Trophoblast cell (in vitro differentiated cells and primary cell): Measurements from ENCODE around the gene ETV2.
A peak's percentile ranks its signal among the peaks of the same experiment; 100 is the strongest.
"Not testable (repeated sequence)": the region's sequence is repeated elsewhere in the genome, so short reads cannot be mapped to it uniquely, and the experiment has no call there.

Experiments used
- DNase-seq, 2 donors: peaks; one replicate each; pipeline ENCODE4 v3.0.0-alpha.2; 2016
- H2AFZ ChIP-seq: 2 replicates; pipeline ENCODE4 v1.6.1; 2013; ENCODE audit warnings: low read length, moderate library complexity, mild to moderate bottlenecking; ENCODE audit not compliant: insufficient read depth, poor library complexity
- H2AK5ac ChIP-seq: 2 replicates; pipeline ENCODE4 v1.6.1; 2013; ENCODE audit warnings: mild to moderate bottlenecking, low read length
- H2BK120ac ChIP-seq: 2 replicates; pipeline ENCODE4 v1.6.1; 2013; ENCODE audit warnings: low read length, mild to moderate bottlenecking, moderate library complexity; ENCODE audit not compliant: insufficient read depth, poor library complexity
- H2BK12ac ChIP-seq: 2 replicates; pipeline ENCODE4 v1.6.1; 2013; ENCODE audit warnings: mild to moderate bottlenecking, low read length, moderate library complexity
- H2BK5ac ChIP-seq: 2 replicates; pipeline ENCODE4 v1.6.1; 2013; ENCODE audit warnings: low read length, low read depth, moderate library complexity, mild to moderate bottlenecking; ENCODE audit not compliant: poor library complexity
- H3K14ac ChIP-seq: 2 replicates; pipeline ENCODE4 v1.6.1; 2013; ENCODE audit warnings: mild to moderate bottlenecking, low read length
- H3K18ac ChIP-seq: 2 replicates; pipeline ENCODE4 v1.6.1; 2013; ENCODE audit warnings: mild to moderate bottlenecking, low read length
- H3K23ac ChIP-seq: 2 replicates; pipeline ENCODE4 v1.6.1; 2013; ENCODE audit warnings: low read length
- H3K27ac ChIP-seq: 2 replicates; pipeline ENCODE4 v1.5.1; 2013; ENCODE audit warnings: low read depth, mild to moderate bottlenecking, inconsistent platforms, low read length, moderate library complexity
- H3K27me3 ChIP-seq: 2 replicates; pipeline ENCODE4 v1.6.1; 2013; ENCODE audit warnings: inconsistent platforms, mild to moderate bottlenecking, low read length, moderate library complexity; ENCODE audit not compliant: insufficient read depth
- H3K36me3 ChIP-seq, 2 experiments: 1 replicate in 1 of 2; 2 replicates in 1 of 2; pipeline ENCODE4 v1.6.1; 2013; ENCODE audit warnings: low read length in 2 of 2, mild to moderate bottlenecking in 2 of 2, moderate library complexity in 1 of 2; ENCODE audit not compliant: insufficient read depth in 2 of 2, control insufficient read depth in 1 of 2
- H3K4ac ChIP-seq: 2 replicates; pipeline ENCODE4 v1.6.1; 2013; ENCODE audit warnings: low read depth, mild to moderate bottlenecking, low read length, moderate library complexity
- H3K4me1 ChIP-seq, 2 experiments: 1 replicate in 1 of 2; 2 replicates in 1 of 2; pipeline ENCODE4 v1.6.1; 2013; ENCODE audit warnings: low read length in 2 of 2, mild to moderate bottlenecking in 2 of 2, moderate library complexity in 1 of 2; ENCODE audit not compliant: insufficient read depth in 2 of 2, control insufficient read depth in 1 of 2
- H3K4me2 ChIP-seq: 2 replicates; pipeline ENCODE4 v1.6.1; 2013; ENCODE audit warnings: inconsistent platforms, mild to moderate bottlenecking, low read length, moderate library complexity
- H3K4me3 ChIP-seq: 2 replicates; pipeline ENCODE4 v1.5.1; 2013; ENCODE audit warnings: mild to moderate bottlenecking, low read depth, low read length, inconsistent platforms
- H3K79me1 ChIP-seq: one replicate; pipeline ENCODE4 v1.6.1; 2013; ENCODE audit warnings: low read length
- H3K79me2 ChIP-seq: 2 replicates; pipeline ENCODE4 v1.6.1; 2013; ENCODE audit warnings: low read length, mild to moderate bottlenecking; ENCODE audit not compliant: control insufficient read depth, insufficient read depth, poor library complexity
- H3K9ac ChIP-seq: 2 replicates; pipeline ENCODE4 v1.6.1; 2013; ENCODE audit warnings: mild to moderate bottlenecking, low read length
- H3K9me3 ChIP-seq: 2 replicates; pipeline ENCODE4 v1.6.1; 2013; ENCODE audit warnings: low read depth, mild to moderate bottlenecking, control low read depth, inconsistent platforms, low read length; ENCODE audit not compliant: insufficient read depth
- H4K12ac ChIP-seq: 2 replicates; pipeline ENCODE4 v1.6.1; 2013; ENCODE audit warnings: low read depth, mild to moderate bottlenecking, low read length, moderate library complexity
- H4K8ac ChIP-seq: 2 replicates; pipeline ENCODE4 v1.6.1; 2013; ENCODE audit warnings: low read depth, mild to moderate bottlenecking, low read length, moderate library complexity
- H4K91ac ChIP-seq: one replicate; pipeline ENCODE4 v1.6.1; 2013; ENCODE audit warnings: low read depth, mild to moderate bottlenecking, low read length, moderate library complexity
- WGBS: extraction: QIAGEN DNeasy Blood & Tissue Kit; methylation state at CpG from one replicate; pipeline ENCODE4 v1.1.7; 2013; ENCODE audit warnings: missing lambda C conversion rate; ENCODE audit not compliant: insufficient read length, insufficient coverage; ENCODE audit errors: extremely low coverage; 5-methylcytosine and 5-hydroxymethylcytosine counted together

The ETV2 gene

DNA sequence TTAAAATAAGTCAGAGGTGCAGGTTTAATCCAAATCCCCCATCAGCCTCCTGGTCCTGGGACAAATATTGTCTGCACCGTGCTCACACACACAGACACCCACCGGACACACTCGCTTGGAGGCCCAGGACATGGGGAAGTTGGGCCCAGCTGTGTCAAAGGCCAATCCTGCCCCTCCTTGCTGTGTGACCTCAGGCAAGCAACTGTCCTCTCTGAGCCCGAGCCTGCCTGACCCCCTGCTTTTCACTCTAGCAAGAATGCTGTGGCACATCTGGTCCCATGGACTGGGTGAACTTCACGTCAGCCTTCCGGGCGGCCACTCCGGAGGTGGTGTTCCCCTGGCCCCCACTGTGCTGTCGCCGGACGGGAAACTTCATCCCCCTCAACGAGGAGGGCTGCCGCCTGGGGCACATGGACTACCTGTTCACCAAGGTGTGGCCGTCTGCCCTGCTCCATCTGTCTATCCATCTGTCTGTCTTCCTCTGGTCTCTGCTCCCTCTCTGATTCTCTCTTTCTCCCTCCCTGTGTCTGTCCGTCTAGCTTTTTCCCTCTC lies 34.1 kb downstream of the ETV2 start:
- no peak overlapping the region for H4K12ac ChIP-seq
- no peak overlapping the region for H3K4ac ChIP-seq
- H3K9ac ChIP-seq: no peak overlapping the region
- no CpG with 5 or more reads among the region's 15 CpGs for WGBS
- H3K27me3 ChIP-seq: no peaks in the 10 kb centered on the region
- H2BK120ac ChIP-seq: no peak overlapping the region
- no peak overlapping the region for H3K14ac ChIP-seq
- no peak overlapping the region for H3K18ac ChIP-seq
- H3K79me1 ChIP-seq: no peaks in the 10 kb centered on the region
- no peak overlapping the region for H2BK12ac ChIP-seq
- H3K27ac ChIP-seq: no peak overlapping the region
- no peak overlapping the region for H4K8ac ChIP-seq
- no peaks in the 10 kb centered on the region for H3K79me2 ChIP-seq
- no peak overlapping the region for H2BK5ac ChIP-seq
- H3K4me2 ChIP-seq: no peak overlapping the region
- no peak overlapping the region for H3K23ac ChIP-seq
- no peak overlapping the region for H3K4me3 ChIP-seq
- peaks cover 4% of the 10 kb centered on the region in 2 experiments for H3K4me1 ChIP-seq
- H2AK5ac ChIP-seq: no peak overlapping the region
- no peaks in the 10 kb centered on the region for H3K9me3 ChIP-seq
- H2AFZ ChIP-seq: no peak overlapping the region
- DNase-seq: no peak
- no peaks in the 10 kb centered on the region for H3K36me3 ChIP-seq
- no peak overlapping the region for H4K91ac ChIP-seq

DNA sequence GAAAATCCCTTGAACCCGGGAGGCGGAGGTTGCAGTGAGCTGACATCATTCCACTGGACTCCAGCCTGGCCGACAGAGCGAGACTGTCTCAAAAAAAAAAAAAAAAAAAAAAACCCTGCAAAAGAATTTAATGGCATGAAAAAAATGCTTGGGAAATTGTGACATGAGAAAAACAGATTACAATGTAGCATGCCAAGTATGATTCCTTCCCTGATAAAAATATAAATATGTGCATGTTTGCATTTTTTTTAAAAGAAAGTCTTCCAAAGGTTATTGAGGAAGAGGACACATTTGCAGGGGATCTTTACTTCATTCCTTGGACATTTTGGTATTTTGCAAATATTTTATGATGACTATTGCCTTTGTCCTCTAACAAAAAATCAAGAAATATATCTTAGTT lies 48.3 kb downstream of the ETV2 start:
- Histone ChIP-seq H3K4me2 (no peak overlapping the region), H3K79me2 (no peaks in the 10 kb centered on the region), H3K79me1 (no peaks in the 10 kb centered on the region), H4K91ac (no peak overlapping the region), H3K27me3 (no peaks in the 10 kb centered on the region), H3K18ac (no peak overlapping the region), H3K4ac (no peak overlapping the region), H2AFZ (no peak overlapping the region), H2BK12ac (no peak overlapping the region), H3K4me1 (peaks cover 4 to 5% of the 10 kb centered on the region in 2 experiments), H3K9me3 (no peaks in the 10 kb centered on the region), H2BK5ac (no peak overlapping the region), H3K4me3 (no peak overlapping the region), H3K27ac (no peak overlapping the region), H3K14ac (no peak overlapping the region), H3K36me3 (no peaks in the 10 kb centered on the region), H3K23ac (no peak overlapping the region), H3K9ac (no peak overlapping the region), H4K8ac (no peak overlapping the region), H4K12ac (no peak overlapping the region), H2AK5ac (no peak overlapping the region), H2BK120ac (no peak overlapping the region)
- no CpG with 5 or more reads among the region's 4 CpGs for WGBS
- peak; percentile 45 to 90 for DNase-seq

DNA sequence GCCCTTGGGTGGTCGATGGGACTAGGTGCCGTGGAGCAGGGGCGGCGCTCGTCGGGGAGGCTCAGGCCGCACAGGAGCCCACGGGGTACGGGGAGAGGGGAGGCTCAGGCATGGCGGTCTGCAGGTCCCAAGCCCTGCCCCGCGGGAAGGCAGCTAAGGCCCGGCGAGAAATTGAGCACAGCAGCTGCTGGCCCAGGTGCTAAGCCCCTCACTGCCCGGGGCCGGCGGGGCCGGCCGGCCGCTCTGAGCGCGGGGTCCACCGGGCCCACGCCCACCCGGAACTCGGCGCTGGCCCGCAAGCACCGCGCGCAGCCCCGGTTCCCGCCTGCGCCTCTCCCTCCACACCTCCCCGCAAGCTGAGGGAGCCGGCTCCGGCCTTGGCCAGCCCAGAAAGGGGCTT lies 49.6 kb downstream of the ETV2 start:
- not testable (repeated sequence) for H2BK5ac ChIP-seq, H3K79me1 ChIP-seq, H3K4me1 ChIP-seq, H4K12ac ChIP-seq, H3K9me3 ChIP-seq, H3K4me2 ChIP-seq, H3K9ac ChIP-seq, H4K91ac ChIP-seq, H3K27ac ChIP-seq, H3K4me3 ChIP-seq, H3K14ac ChIP-seq, H3K23ac ChIP-seq, H3K79me2 ChIP-seq, H3K36me3 ChIP-seq, H4K8ac ChIP-seq, H3K18ac ChIP-seq, H2AK5ac ChIP-seq, H3K27me3 ChIP-seq, H2BK120ac ChIP-seq, H2BK12ac ChIP-seq, H3K4ac ChIP-seq, DNase-seq, H2AFZ ChIP-seq
- WGBS: no CpG with 5 or more reads among the region's 37 CpGs

DNA sequence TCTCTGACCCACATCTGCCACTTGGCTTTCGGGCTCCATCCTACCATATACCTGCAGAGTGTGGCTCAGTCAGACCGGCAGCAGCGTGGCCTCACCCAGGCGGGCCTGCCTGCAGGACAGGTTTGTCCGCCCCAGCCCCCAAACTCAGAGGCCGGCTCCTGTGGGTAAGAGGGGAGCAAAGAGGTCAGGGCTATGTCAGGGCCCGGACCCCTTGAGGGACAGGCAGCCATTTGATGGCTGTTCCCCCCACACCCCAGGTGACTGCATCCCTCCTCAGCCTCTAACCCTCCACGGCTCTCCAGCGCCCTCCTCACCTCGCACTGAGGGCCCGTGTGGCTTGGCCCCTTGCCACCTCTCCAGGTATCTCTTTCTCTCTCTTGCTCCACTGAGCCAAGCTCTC lies 50.5 kb downstream of the ETV2 start:
- H3K4ac ChIP-seq: no peak overlapping the region
- no peak overlapping the region for H3K4me3 ChIP-seq
- no peak overlapping the region for H3K9ac ChIP-seq
- no peak overlapping the region for H2BK12ac ChIP-seq
- no peak overlapping the region for H3K18ac ChIP-seq
- H3K27me3 ChIP-seq: no peaks in the 10 kb centered on the region
- H3K79me1 ChIP-seq: no peaks in the 10 kb centered on the region
- WGBS: no CpG with 5 or more reads among the region's 11 CpGs
- no peak for DNase-seq
- H2BK5ac ChIP-seq: no peak overlapping the region
- H3K14ac ChIP-seq: no peak overlapping the region
- no peak overlapping the region for H4K91ac ChIP-seq
- no peaks in the 10 kb centered on the region for H3K36me3 ChIP-seq
- H3K9me3 ChIP-seq: no peaks in the 10 kb centered on the region
- no peak overlapping the region for H3K27ac ChIP-seq
- no peak overlapping the region for H3K23ac ChIP-seq
- H2AFZ ChIP-seq: no peak overlapping the region
- H3K4me1 ChIP-seq: peaks cover 4 to 5% of the 10 kb centered on the region in 2 experiments
- H4K8ac ChIP-seq: no peak overlapping the region
- no peaks in the 10 kb centered on the region for H3K79me2 ChIP-seq
- no peak overlapping the region for H2AK5ac ChIP-seq
- H3K4me2 ChIP-seq: no peak overlapping the region
- no peak overlapping the region for H4K12ac ChIP-seq
- no peak overlapping the region for H2BK120ac ChIP-seq
